HAP-1 (cell line): Measurements from ENCODE around the gene FHIT.
"Not testable (repeated sequence)": the region's sequence is repeated elsewhere in the genome, so short reads cannot be mapped to it uniquely, and the experiment has no call there.

Experiments
- DNase-seq, 2 experiments: peaks; one replicate each; pipeline ENCODE4 v3.0.0-alpha.2; 2016 to 2020; ENCODE audit warnings: low spot score in 2 of 2
- H3K27me3 ChIP-seq: fragments of 250-450 bp; sonication (Bioruptor Pico); 2 replicates; pipeline ENCODE4 v1.5.1; 2020; ENCODE audit warnings: low read depth, mild to moderate bottlenecking, moderate library complexity
- H3K36me3 ChIP-seq: fragments of 250-450 bp; sonication (Bioruptor Pico); replicated peaks from 2 replicates; pipeline ENCODE4 v1.5.1; 2020; ENCODE audit warnings: mild to moderate bottlenecking
- H3K4me1 ChIP-seq: fragments of 250-450 bp; sonication (Bioruptor Pico); 2 replicates; pipeline ENCODE4 v1.5.1; 2020; ENCODE audit warnings: mild to moderate bottlenecking
- H3K4me3 ChIP-seq: fragments of 250-450 bp; sonication (Bioruptor Pico); 2 replicates; pipeline ENCODE4 v1.5.1; 2020; ENCODE audit warnings: mild to moderate bottlenecking, moderate library complexity
- H3K9me3 ChIP-seq: fragments of 250-450 bp; sonication (Bioruptor Pico); 2 replicates; pipeline ENCODE4 v1.5.1; 2020; ENCODE audit warnings: mild to moderate bottlenecking, moderate library complexity
- in situ Hi-C: fragments of 300-500 bp; cut with MboI; formaldehyde crosslinking; loops from 3 replicates; pipeline ENCODE4 v1.14.3; 2020; ENCODE audit warnings: low sequenced_read_pairs, inconsistent platforms, mixed read lengths

Gene FHIT

GRCh38 chr3:60674870-60675269 lies 576.4 kb downstream of the FHIT start:
- Histone ChIP-seq H3K36me3 (no peaks in the 10 kb centered on the region), H3K27me3 (no peaks in the 10 kb centered on the region), H3K4me3 (no peak overlapping the region), H3K9me3 (no peaks in the 10 kb centered on the region; the same call in 1 of the 2 replicates), H3K4me1 (no peaks in the 10 kb centered on the region; the same call in 1 of the 2 replicates)
- DNase-seq: no peak
- in situ Hi-C loops: no loop called here

- H3K4me3 ChIP-seq: no peak overlapping the region
- no peaks in the 10 kb centered on the region; the same call in 1 of the 2 replicates for H3K4me1 ChIP-seq
- in situ Hi-C loops: no loop called here
- H3K27me3 ChIP-seq: no peaks in the 10 kb centered on the region
- no peak for DNase-seq
- H3K36me3 ChIP-seq: no peaks in the 10 kb centered on the region
- H3K9me3 ChIP-seq: no peaks in the 10 kb centered on the region; the same call in 1 of the 2 replicates
These were observed 578.1 kb downstream of the FHIT start for GRCh38 chr3:60673123-60673522.

GRCh38 chr3:60672337-60672736 lies 578.9 kb downstream of the FHIT start:
- H3K4me1 ChIP-seq, H3K4me3 ChIP-seq, in situ Hi-C loops, H3K9me3 ChIP-seq, H3K36me3 ChIP-seq, DNase-seq, H3K27me3 ChIP-seq: not testable (repeated sequence)

GRCh38 chr3:60669636-60670035 lies 581.6 kb downstream of the FHIT start:
- DNase-seq: peak in 1 of 2 experiments; percentile 4
- Histone ChIP-seq H3K4me3 (no peak overlapping the region), H3K9me3 (no peaks in the 10 kb centered on the region; the same call in 1 of the 2 replicates), H3K36me3 (no peaks in the 10 kb centered on the region), H3K4me1 (no peaks in the 10 kb centered on the region; the same call in 1 of the 2 replicates), H3K27me3 (no peaks in the 10 kb centered on the region)
- in situ Hi-C loops: no loop called here

- Histone ChIP-seq H3K36me3 (no peaks in the 10 kb centered on the region), H3K4me1 (no peaks in the 10 kb centered on the region), H3K27me3 (no peaks in the 10 kb centered on the region), H3K9me3 (peaks cover 9% of the 10 kb centered on the region), H3K4me3 (no peak overlapping the region)
- DNase-seq: peak; percentile 15 to 28
- in situ Hi-C loops: no loop called here
These were observed 591.2 kb downstream of the FHIT start for GRCh38 chr3:60660026-60660425.

GRCh38 chr3:60659098-60659497 lies 592.2 kb downstream of the FHIT start:
- in situ Hi-C loops: no loop called here
- H3K4me1 ChIP-seq: no peaks in the 10 kb centered on the region
- peaks cover 9% of the 10 kb centered on the region for H3K9me3 ChIP-seq

GRCh38 chr3:60657972-60658371 lies 593.3 kb downstream of the FHIT start:
- in situ Hi-C loops: no loop called here
- peaks cover 2% of the 10 kb centered on the region; the same call in 1 of the 2 replicates for H3K4me1 ChIP-seq
- peaks cover 2% of the 10 kb centered on the region for H3K9me3 ChIP-seq
- no peaks in the 10 kb centered on the region for H3K27me3 ChIP-seq
- no peak overlapping the region for H3K4me3 ChIP-seq
- no peak for DNase-seq
- no peaks in the 10 kb centered on the region for H3K36me3 ChIP-seq

More at GRCh38 chr3:60659098-60659497, 592.2 kb downstream of the FHIT start:
- no peaks in the 10 kb centered on the region for H3K27me3 ChIP-seq
- H3K4me3 ChIP-seq: no peak overlapping the region
- H3K36me3 ChIP-seq: no peaks in the 10 kb centered on the region
- no peak for DNase-seq

- in situ Hi-C loops: no loop called here
- Histone ChIP-seq H3K27me3 (no peaks in the 10 kb centered on the region), H3K9me3 (no peaks in the 10 kb centered on the region), H3K4me3 (no peak overlapping the region), H3K36me3 (no peaks in the 10 kb centered on the region), H3K4me1 (peaks cover 5% of the 10 kb centered on the region; the same call in 1 of the 2 replicates)
- peak; percentile 12 to 55 for DNase-seq
These were observed 598.4 kb downstream of the FHIT start for GRCh38 chr3:60652829-60653228.

- Histone ChIP-seq H3K4me3 (no peak overlapping the region), H3K27me3 (no peaks in the 10 kb centered on the region), H3K4me1 (peaks cover 5% of the 10 kb centered on the region; the same call in 1 of the 2 replicates), H3K36me3 (no peaks in the 10 kb centered on the region), H3K9me3 (no peaks in the 10 kb centered on the region)
- DNase-seq: no peak
- in situ Hi-C loops: no loop called here
These were observed 599.5 kb downstream of the FHIT start for GRCh38 chr3:60651799-60652198.

DNA sequence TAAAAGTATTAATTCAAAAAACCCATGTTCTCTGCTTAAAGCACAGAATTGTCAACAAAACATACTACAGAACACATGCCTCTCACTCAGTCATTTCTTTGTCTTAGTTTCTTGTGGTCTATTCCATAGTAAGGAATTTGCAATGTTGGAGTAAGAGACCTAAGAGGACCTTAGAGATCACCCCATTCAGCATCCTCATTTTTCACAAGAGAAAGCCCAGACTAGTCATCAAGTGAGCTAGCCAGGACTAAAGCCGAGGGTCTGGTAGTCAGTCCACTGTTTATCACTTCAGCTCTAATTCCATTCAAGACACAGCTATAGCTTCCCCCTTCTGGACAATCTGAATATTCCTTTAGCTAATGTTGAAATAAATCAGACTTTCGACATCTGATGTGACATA lies 601.1 kb downstream of the FHIT start:
- no peak for DNase-seq
- no peaks in the 10 kb centered on the region for H3K9me3 ChIP-seq
- no peak overlapping the region for H3K4me3 ChIP-seq
- peaks cover 5% of the 10 kb centered on the region; the same call in 1 of the 2 replicates for H3K4me1 ChIP-seq
- no peaks in the 10 kb centered on the region for H3K27me3 ChIP-seq
- in situ Hi-C loops: no loop called here
- no peaks in the 10 kb centered on the region for H3K36me3 ChIP-seq

DNA sequence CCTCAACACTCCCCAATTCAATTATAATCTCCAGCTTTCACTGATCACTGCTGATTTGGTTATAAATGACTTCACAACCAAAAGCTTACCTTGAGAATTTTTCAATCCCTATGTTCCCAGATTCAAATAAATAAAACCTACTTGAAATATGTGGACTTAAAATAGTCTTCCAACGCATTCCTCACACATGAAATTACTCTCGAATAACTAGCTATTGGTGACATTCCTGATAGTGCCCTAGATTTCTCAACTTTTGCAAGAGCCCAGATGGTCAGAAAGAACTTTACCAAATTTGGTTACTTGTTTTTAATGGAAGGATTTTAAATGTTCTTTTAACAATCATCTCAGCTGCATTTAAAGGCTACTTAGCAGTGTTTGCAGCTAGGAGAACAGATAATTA lies 605.5 kb downstream of the FHIT start:
- no peak overlapping the region for H3K4me3 ChIP-seq
- H3K9me3 ChIP-seq: no peaks in the 10 kb centered on the region
- H3K4me1 ChIP-seq: no peaks in the 10 kb centered on the region
- H3K36me3 ChIP-seq: no peaks in the 10 kb centered on the region
- DNase-seq: no peak
- in situ Hi-C loops: no loop called here
- no peaks in the 10 kb centered on the region for H3K27me3 ChIP-seq

DNA sequence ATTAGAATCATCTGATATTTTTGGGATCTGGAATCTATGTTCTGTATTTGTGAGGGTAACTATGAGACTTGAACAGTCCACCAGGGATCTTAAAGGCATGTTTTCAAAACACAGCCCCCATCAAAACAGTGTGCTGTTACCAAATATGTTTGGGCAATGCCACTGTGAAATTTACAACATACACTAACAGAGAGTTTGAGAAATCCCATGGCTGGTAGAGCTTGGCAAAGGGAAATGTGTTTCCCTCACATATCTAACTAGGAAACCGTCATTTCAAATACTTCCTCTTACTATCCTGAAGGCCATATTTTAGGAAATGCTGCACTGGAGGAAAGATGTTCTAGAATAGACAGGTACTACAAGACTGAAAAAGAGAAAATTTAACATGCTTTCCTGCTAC lies 607.4 kb downstream of the FHIT start:
- H3K9me3 ChIP-seq: no peaks in the 10 kb centered on the region
- H3K4me3 ChIP-seq: no peak overlapping the region
- no peaks in the 10 kb centered on the region for H3K27me3 ChIP-seq
- in situ Hi-C loops: no loop called here
- H3K36me3 ChIP-seq: no peaks in the 10 kb centered on the region
- no peak for DNase-seq
- H3K4me1 ChIP-seq: no peaks in the 10 kb centered on the region

GRCh38 chr3:60641354-60641753 lies 609.9 kb downstream of the FHIT start:
- no peaks in the 10 kb centered on the region for H3K9me3 ChIP-seq
- no peaks in the 10 kb centered on the region for H3K4me1 ChIP-seq
- DNase-seq: no peak
- in situ Hi-C loops: no loop called here
- no peaks in the 10 kb centered on the region for H3K27me3 ChIP-seq
- no peaks in the 10 kb centered on the region for H3K36me3 ChIP-seq
- H3K4me3 ChIP-seq: no peak overlapping the region

DNA sequence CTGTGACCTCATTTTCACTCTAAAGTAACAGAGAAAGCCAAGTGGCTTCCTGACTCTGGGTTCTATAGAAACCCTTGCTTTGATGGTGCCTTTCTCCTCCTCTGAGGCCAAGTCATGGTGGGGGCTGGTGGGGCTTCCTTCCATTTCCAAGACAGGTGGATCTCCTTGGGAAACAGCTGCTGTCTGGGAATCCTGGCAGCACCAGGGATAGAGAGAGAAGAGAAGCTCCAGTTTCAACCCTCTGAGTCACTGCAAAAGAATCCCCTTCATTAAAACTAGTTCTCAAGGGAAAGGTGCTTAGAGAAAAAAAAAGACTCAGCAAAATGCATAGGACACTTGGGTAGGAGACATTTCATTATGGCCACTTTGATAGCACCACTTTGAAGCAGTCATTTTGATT lies 614.4 kb downstream of the FHIT start:
- in situ Hi-C loops: no loop called here
- H3K4me3 ChIP-seq: no peak overlapping the region
- no peak for DNase-seq
- H3K9me3 ChIP-seq: no peaks in the 10 kb centered on the region
- H3K36me3 ChIP-seq: no peaks in the 10 kb centered on the region
- H3K4me1 ChIP-seq: no peaks in the 10 kb centered on the region
- H3K27me3 ChIP-seq: no peaks in the 10 kb centered on the region

- Histone ChIP-seq H3K36me3 (no peaks in the 10 kb centered on the region), H3K9me3 (no peaks in the 10 kb centered on the region), H3K27me3 (no peaks in the 10 kb centered on the region), H3K4me1 (no peaks in the 10 kb centered on the region), H3K4me3 (no peak overlapping the region)
- DNase-seq: no peak
- in situ Hi-C loops: no loop called here
These were observed 617.6 kb downstream of the FHIT start for GRCh38 chr3:60633644-60634043.
